Lower leg skin (tissue), 3 donors: ENCODE measurements around the gene GASK1A.

Experiments
- POLR2A ChIP-seq, 2 donors: fragments of 450-650 bp; IDR thresholded peaks; one replicate each; pipeline ENCODE4 v1.6.1; 2016 to 2017; ENCODE audit warnings: antibody characterized with exemption in 2 of 2, mild to moderate bottlenecking in 1 of 2, moderate library complexity in 1 of 2
- TF ChIP-seq, protein P1 (sequence below), 3 donors: fragments of 450-650 bp; IDR thresholded peaks; one replicate each; pipeline ENCODE4 v1.5.1; 2016; ENCODE audit warnings: antibody characterized with exemption in 3 of 3, mild to moderate bottlenecking in 3 of 3, moderate library complexity in 2 of 3

DNA sequence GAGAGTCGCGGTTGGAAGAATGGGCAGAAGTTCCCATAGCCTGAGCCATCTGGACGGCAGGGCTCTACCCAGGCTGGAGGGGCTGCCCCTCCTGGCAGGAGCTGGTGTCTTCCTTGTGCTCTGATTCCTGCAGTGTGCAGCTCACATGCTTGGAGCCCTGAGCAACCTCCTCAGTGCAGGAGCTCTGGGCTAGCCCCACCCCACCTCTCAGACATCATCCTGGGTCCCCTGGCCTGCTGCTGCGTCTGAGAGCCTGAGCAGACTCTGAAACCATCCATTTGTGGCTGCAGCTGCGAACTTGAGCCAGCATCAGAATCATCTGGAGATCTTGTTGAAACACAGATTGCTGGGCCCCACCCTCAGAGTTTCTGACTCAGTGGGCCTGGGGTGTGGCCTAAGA lies 84.0 kb downstream of the GASK1A start:
- TF ChIP-seq, protein P1, sequence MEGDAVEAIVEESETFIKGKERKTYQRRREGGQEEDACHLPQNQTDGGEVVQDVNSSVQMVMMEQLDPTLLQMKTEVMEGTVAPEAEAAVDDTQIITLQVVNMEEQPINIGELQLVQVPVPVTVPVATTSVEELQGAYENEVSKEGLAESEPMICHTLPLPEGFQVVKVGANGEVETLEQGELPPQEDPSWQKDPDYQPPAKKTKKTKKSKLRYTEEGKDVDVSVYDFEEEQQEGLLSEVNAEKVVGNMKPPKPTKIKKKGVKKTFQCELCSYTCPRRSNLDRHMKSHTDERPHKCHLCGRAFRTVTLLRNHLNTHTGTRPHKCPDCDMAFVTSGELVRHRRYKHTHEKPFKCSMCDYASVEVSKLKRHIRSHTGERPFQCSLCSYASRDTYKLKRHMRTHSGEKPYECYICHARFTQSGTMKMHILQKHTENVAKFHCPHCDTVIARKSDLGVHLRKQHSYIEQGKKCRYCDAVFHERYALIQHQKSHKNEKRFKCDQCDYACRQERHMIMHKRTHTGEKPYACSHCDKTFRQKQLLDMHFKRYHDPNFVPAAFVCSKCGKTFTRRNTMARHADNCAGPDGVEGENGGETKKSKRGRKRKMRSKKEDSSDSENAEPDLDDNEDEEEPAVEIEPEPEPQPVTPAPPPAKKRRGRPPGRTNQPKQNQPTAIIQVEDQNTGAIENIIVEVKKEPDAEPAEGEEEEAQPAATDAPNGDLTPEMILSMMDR (IDR thresholded peaks at IDR 0.05), result no peak
- no peak for TF ChIP-seq POLR2A (IDR thresholded peaks at IDR 0.05)
